CD4-positive, alpha-beta T cell treated with Interleukin-4 for 1 hour (primary cell): Measurements from ENCODE around the gene SLC16A4.
"Not testable (repeated sequence)": the region's sequence is repeated elsewhere in the genome, so short reads cannot be mapped to it uniquely, and the experiment has no call there.

Source experiments
- DNase-seq, 2 donors: peaks; one replicate each; pipeline ENCODE4 v3.0.0-alpha.2; 2020 to 2022

Gene SLC16A4

GRCh38 chr1:110408488-110408887, 17.7 kb upstream of the SLC16A4 start:
- no peak for DNase-seq

GRCh38 chr1:110407260-110408210, 16.7 kb upstream of the SLC16A4 start, which contains the start of gene LAMTOR5:
LAMTOR5 (minus strand) TSS chr1:110407694; CDS start chr1:110407620, 74 bp downstream.
- peak; percentile 93 to 95 for DNase-seq

GRCh38 chr1:110406407-110406806, 15.6 kb upstream of the SLC16A4 start:
- not testable (repeated sequence) for DNase-seq

- no peak for DNase-seq
Observed at GRCh38 chr1:110404401-110404800, 13.6 kb upstream of the SLC16A4 start.

- no peak for DNase-seq
Observed at GRCh38 chr1:110403805-110404204, 13.0 kb upstream of the SLC16A4 start.

- not testable (repeated sequence) for DNase-seq
Observed at GRCh38 chr1:110396259-110396958, 5.6 kb upstream of the SLC16A4 start.

GRCh38 chr1:110394493-110394820, 3.6 kb upstream of the SLC16A4 start:
- no peak for DNase-seq

- DNase-seq, result no peak
Observed at GRCh38 chr1:110393691-110394492, 3.1 kb upstream of the SLC16A4 start.

- no peak for DNase-seq
Observed at GRCh38 chr1:110393286-110393685, 2.5 kb upstream of the SLC16A4 start.

- no peak for DNase-seq
Observed at GRCh38 chr1:110390096-110390495, 730 bp downstream of the SLC16A4 start.

GRCh38 chr1:110387048-110387754, 3.6 kb downstream of the SLC16A4 start:
- no peak for DNase-seq

GRCh38 chr1:110385369-110385768, 5.5 kb downstream of the SLC16A4 start:
- DNase-seq, result no peak

- peak in 1 of 2 donors; percentile 79 for DNase-seq
Observed at GRCh38 chr1:110384581-110385321, 6.1 kb downstream of the SLC16A4 start.

GRCh38 chr1:110383251-110383990, 7.4 kb downstream of the SLC16A4 start:
- DNase-seq, result no peak

- DNase-seq, result peak in 1 of 2 donors; percentile 26
Observed at GRCh38 chr1:110380672-110381283, 10.0 kb downstream of the SLC16A4 start.

GRCh38 chr1:110375490-110375889, 15.3 kb downstream of the SLC16A4 start:
- DNase-seq, result no peak

GRCh38 chr1:110370827-110371226, 20.0 kb downstream of the SLC16A4 start:
- DNase-seq, result no peak

GRCh38 chr1:110364221-110364620, 26.6 kb downstream of the SLC16A4 start:
- DNase-seq, result no peak

- no peak for DNase-seq
Observed at GRCh38 chr1:110361856-110362255, 29.0 kb downstream of the SLC16A4 start.

- DNase-seq, result no peak
Observed at GRCh38 chr1:110360431-110360830, 30.4 kb downstream of the SLC16A4 start.
